Fibroblast of skin of left quadriceps (primary cell): ENCODE results near the gene UCK1.

Experiments
- DNase-seq, 2 experiments: peaks; one replicate each; pipeline ENCODE4 v3.0.0-alpha.2; 2013; ENCODE audit warnings: low read depth in 2 of 2

The UCK1 gene

GRCh38 chr9:131530920-131531832 is at the start of gene UCK1:
Gene UCK1, minus strand, starts transcription at chr9:131531263. Its CDS starts 89 bp downstream, at chr9:131531174.
- peak; percentile 38 to 48 for DNase-seq

- DNase-seq, result no peak
Measured at GRCh38 chr9:131580358-131580757, 49.3 kb upstream of the UCK1 start.

GRCh38 chr9:131579789-131580211 is 48.7 kb upstream of the UCK1 start:
- DNase-seq, result no peak

- no peak for DNase-seq
Measured at GRCh38 chr9:131578731-131579504, 47.9 kb upstream of the UCK1 start.

- no peak for DNase-seq
Measured at GRCh38 chr9:131578021-131578420, 47.0 kb upstream of the UCK1 start.

DNA sequence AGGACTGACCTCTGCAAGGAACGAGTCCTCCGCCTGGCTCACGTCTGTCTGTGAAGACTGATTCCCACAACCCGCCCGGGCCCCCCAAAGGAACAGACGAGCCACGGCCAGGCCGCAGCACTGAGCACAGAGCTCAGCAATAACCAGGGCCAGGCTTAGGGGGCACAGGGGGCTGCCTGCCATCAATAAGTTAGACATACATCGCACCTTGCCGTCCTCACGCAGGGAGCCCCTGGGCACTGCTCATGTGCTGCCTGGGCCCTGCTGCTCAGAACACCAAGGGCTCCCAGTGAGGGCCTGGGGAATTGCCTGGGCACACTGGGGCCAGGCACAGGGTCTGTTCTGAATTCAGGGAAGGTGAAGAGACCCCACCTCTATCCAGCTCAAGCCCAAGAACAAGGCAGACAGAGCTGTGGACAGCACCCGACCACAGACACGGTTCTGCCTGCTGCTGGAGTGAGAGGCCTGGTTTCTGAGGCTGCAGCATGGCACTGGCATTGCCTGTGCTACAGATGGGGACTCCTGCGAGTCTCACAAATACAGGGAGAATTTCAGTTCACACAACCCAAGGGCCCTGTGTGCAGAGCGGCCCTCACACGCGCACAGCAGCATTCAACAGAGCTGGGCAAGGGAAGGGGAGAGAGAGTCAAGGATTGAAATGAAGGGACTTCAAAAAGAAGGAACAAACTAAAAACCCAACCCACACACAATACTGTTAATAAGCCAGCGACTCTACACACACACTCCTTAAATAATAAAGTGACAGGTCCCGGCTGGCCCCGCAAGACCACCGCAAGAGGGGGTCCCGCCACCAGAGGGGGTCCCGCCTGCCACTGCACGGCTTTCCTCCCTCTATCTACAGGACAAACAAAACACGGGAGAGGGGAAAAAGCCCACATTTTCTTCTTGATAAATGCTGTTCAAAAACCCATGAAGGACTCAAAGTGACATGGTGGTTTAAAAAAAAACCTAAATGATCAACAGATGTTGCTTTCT is 46.2 kb upstream of the UCK1 start:
- no peak for DNase-seq

DNA sequence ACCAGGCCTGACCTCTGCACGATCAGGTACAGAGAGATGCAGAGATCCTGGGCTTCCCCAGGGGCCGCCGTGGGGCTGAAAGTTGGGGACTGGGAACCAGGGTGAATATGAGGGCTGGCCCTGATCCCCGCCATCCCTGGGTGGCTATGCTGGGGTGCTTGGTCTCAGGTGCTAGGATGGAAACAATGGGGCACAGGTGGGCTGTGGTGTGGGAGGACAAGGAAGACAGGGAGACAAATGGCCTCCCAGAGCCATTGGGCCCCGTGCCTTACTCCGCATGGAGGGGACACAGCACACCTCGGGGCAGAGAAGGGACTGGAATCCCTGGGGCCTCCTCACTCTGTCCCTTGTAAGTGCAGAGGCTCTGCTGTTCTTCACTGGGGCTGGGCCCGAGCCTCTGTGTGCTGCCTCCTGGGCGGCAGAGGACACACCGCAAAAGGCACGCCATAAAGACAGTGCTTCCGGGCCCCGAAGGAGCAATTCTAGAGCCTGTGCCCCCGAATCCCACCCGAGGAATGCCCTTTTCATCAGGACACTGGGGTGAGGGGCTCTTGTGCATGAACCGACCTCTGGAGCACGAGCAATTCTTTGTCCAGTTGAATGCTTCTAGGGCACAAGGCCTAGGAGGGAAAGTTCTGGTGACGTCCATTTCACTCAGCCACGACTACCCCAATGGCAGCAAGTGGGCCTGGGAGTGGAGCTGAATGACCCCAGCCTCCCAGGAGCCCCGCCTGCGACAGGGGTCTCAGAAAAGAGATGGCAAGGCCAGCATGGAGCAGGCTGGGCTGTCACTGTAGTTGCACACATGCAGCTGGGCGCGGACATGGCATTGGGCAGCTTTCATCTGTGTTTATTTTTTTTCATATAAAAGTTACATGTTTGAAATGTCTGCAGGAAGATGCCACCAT is 45.1 kb upstream of the UCK1 start:
- no peak for DNase-seq

- DNase-seq, result no peak
Measured at GRCh38 chr9:131574730-131575640, 43.9 kb upstream of the UCK1 start.

DNA sequence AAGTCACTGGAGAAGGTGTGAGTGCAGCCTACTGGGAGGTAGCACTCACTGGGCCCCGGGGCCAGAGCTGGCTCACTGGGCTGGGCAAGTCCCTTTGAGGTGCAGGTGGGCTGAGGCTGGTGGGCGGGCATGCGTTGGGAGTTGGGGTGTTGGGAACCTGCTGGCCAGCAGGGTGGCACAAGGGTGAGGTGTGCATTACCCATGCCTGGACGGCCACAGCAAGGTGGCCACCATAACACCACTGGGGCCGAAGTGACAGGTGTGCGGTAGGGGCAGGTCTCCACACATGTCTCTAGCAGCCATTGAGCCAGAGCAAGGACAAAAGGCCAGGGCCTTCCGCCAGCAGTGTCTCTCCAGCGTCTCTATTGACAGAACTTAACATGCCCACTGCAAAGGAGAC is 36.8 kb upstream of the UCK1 start:
- no peak for DNase-seq

DNA sequence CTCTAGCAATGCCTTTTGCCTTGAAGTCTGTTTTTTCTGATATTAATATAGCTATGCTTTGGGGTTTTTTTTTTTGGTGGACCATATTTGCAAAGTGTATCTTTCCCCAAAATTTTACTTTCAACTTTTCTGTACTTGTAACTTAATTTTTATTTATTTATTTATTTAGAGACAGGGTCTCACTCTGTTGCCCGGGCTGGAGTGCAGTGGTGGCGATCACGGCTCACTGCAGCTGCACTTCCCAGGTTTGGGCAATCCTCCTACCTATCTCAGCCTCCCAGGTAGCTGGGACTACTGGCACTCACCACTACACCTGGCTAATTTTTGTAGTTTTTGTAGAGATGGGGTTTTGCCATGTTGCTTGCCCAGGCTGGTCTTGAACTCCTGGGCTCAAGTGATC is 35.1 kb upstream of the UCK1 start:
- no peak for DNase-seq

GRCh38 chr9:131565369-131565768 is 34.3 kb upstream of the UCK1 start:
- no peak for DNase-seq

GRCh38 chr9:131562032-131562959 is 31.2 kb upstream of the UCK1 start:
- peak; percentile 3 to 4 for DNase-seq

DNA sequence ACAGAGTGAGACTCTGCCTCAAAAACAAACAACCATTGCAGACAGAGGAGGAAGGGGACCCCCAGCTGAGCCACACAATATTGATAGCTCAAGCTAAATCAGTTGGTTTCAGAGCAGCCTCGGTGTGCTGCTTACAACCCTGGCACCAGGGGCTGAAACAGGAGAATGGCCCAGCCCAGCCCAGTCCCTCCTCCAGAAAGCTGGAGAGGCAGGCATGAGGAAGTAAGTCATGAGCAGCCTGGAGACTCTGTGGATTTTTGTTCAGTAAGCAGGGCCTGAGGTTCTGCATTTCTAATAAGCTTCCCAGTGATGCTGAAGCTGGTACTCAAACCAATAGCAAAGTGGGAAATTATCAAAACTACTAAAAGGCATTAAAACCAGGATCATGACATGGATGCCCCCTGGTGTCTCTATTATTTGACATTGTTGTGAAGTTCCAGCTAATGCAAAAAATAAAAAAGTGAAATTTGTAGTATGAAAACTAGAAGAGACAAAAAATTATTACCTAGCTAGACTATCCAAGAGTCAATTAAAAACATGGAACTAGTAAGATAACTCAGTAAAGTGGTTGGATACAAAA is 28.4 kb upstream of the UCK1 start:
- DNase-seq, result no peak

DNA sequence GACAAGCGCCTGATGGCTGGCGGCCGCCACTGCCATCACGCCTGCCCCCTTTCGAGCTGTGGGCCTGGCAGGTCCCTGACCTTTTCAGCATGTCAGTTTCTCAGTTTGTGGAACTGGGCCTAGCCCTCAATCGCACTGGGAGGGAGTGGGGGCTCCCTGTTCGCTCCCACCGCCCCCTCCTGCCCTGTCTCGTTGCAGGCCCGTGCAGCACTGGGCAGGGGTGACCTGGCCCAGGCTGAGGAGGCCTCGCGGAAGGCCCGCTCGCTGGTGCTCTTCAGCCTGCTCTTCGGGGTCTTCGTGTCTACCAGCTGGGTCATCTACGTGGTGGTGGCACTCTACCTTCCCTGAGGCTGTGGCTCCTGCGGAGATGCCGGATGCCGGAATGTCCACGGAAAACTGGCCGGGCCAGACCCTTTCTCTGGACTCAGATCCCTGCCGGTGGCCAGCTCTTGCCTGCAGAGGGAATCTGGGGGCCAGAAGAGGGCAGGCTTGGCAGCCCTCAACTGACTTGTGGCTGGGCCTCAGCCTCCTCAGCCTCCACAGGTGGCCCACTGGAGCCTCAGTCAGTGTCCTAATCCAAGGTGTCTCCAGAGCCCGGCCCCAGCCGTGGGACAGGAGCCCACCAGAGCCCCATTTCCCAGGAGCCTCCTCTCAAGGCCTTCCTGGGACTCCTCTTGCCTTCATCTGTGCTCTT is 26.9 kb upstream of the UCK1 start:
- DNase-seq, result no peak

- DNase-seq, result no peak
Measured at GRCh38 chr9:131555841-131556673, 25.0 kb upstream of the UCK1 start.

- no peak for DNase-seq
Measured at GRCh38 chr9:131554843-131555351, 23.8 kb upstream of the UCK1 start.
